HEK293 (cell line): ENCODE measurements around the gene KPTN.

Experiments
- CTCF ChIA-PET: fragments of 350-600 bp; formaldehyde crosslinking; extraction: SDS; loops from one replicate; lab custom pipeline; 2021; ENCODE audit warnings: antibody characterized with exemption; lab: Yijun Ruan, JAX
- POLR2A ChIA-PET: fragments of 300-600 bp; formaldehyde crosslinking; extraction: SDS; loops from one replicate; lab custom pipeline; 2020; ENCODE audit warnings: antibody characterized with exemption, inconsistent platforms; lab: Yijun Ruan, JAX
- H3K27ac ChIP-seq: fragments of 200-500 bp; sonication (Bioruptor generic); 2 replicates; pipeline ENCODE4 v1.5.1; 2014; ENCODE audit warnings: low read depth, low read length, control low read depth, inconsistent platforms; ENCODE audit errors: extremely low read depth
- H3K36me3 ChIP-seq, 2 experiments: fragments of 200-500 bp in 1 of 2; sonication (Bioruptor generic) in 1 of 2; 1 replicate in 1 of 2; 2 replicates in 1 of 2; pipeline ENCODE4 v1.5.1; 2014 to 2017; ENCODE audit warnings: inconsistent platforms in 2 of 2, low read length in 2 of 2; ENCODE audit not compliant: control insufficient read depth in 2 of 2, insufficient read depth in 1 of 2
- H3K4me1 ChIP-seq: fragments of 200-500 bp; sonication (Bioruptor generic); 2 replicates; pipeline ENCODE4 v1.5.1; 2014; ENCODE audit warnings: mild to moderate bottlenecking, low read length, inconsistent platforms; ENCODE audit not compliant: control insufficient read depth, insufficient read depth
- H3K4me3 ChIP-seq: 2 replicates; pipeline ENCODE4 v1.5.1; 2011; ENCODE audit warnings: low read depth, mild to moderate bottlenecking, control low read depth, low read length, moderate library complexity
- H3K9me3 ChIP-seq: fragments of 200-500 bp; sonication (Bioruptor generic); 2 replicates; pipeline ENCODE4 v1.5.1; 2014; ENCODE audit warnings: low read depth, low read length, inconsistent platforms; ENCODE audit not compliant: control insufficient read depth, insufficient read depth
- CTCF ChIP-seq: fragments of 450-650 bp; formaldehyde crosslinking; IDR thresholded peaks from 2 replicates; pipeline ENCODE4 v1.5.1; 2016; ENCODE audit warnings: missing biosample characterization, missing genetic modification characterization
- HOXC10 ChIP-seq: sonication (generic); formaldehyde crosslinking; IDR thresholded peaks from 2 replicates; pipeline ENCODE4 v1.8.1; 2023; ENCODE audit warnings: mild to moderate bottlenecking, missing genetic modification reagents
- KLF7 ChIP-seq: fragments of 450-650 bp; formaldehyde crosslinking; IDR thresholded peaks from 2 replicates; pipeline ENCODE4 v1.5.1; 2016; ENCODE audit warnings: missing biosample characterization, missing genetic modification characterization, borderline replicate concordance
- MYNN ChIP-seq: fragments of 450-650 bp; formaldehyde crosslinking; IDR thresholded peaks from 2 replicates; pipeline ENCODE4 v1.5.1; 2016; ENCODE audit warnings: missing biosample characterization, missing genetic modification characterization, borderline replicate concordance
- SCRT1 ChIP-seq: fragments of 450-650 bp; formaldehyde crosslinking; IDR thresholded peaks from 2 replicates; pipeline ENCODE4 v1.5.1; 2016; ENCODE audit warnings: missing biosample characterization, missing genetic modification characterization, borderline replicate concordance
- SP3 ChIP-seq: fragments of 450-650 bp; formaldehyde crosslinking; IDR thresholded peaks from 2 replicates; pipeline ENCODE4 v1.5.1; 2016; ENCODE audit warnings: missing biosample characterization, missing genetic modification characterization
- TSHZ1 ChIP-seq: fragments of 450-650 bp; formaldehyde crosslinking; IDR thresholded peaks from 2 replicates; pipeline ENCODE4 v1.5.1; 2016; ENCODE audit warnings: missing biosample characterization, missing genetic modification characterization, borderline replicate concordance
- YY1 ChIP-seq: fragments of 450-650 bp; formaldehyde crosslinking; IDR thresholded peaks from 2 replicates; pipeline ENCODE4 v1.5.1; 2018; ENCODE audit warnings: missing biosample characterization, missing genetic modification characterization
- ZBTB17 ChIP-seq: fragments of 450-650 bp; formaldehyde crosslinking; IDR thresholded peaks from 2 replicates; pipeline ENCODE4 v1.5.1; 2016; ENCODE audit warnings: missing biosample characterization, missing genetic modification characterization
- ZBTB26 ChIP-seq: fragments of 450-650 bp; formaldehyde crosslinking; optimal IDR thresholded peaks from 2 replicates; pipeline ENCODE3; 2016; ENCODE audit warnings: missing biosample characterization, mild to moderate bottlenecking, missing genetic modification characterization
- ZBTB8A ChIP-seq: fragments of 450-650 bp; formaldehyde crosslinking; IDR thresholded peaks from 2 replicates; pipeline ENCODE4 v1.5.1; 2016; ENCODE audit warnings: missing biosample characterization, missing genetic modification characterization
- ZFP37 ChIP-seq: fragments of 450-650 bp; formaldehyde crosslinking; IDR thresholded peaks from 2 replicates; pipeline ENCODE4 v1.5.1; 2016; ENCODE audit warnings: missing biosample characterization, missing genetic modification characterization
- ZNF138 ChIP-seq: fragments of 450-650 bp; formaldehyde crosslinking; IDR thresholded peaks from 2 replicates; pipeline ENCODE4 v1.5.1; 2016; ENCODE audit warnings: missing biosample characterization, missing genetic modification characterization, borderline replicate concordance
- ZNF184 ChIP-seq: fragments of 450-650 bp; IDR thresholded peaks from 2 replicates; pipeline ENCODE4 v1.5.1; 2018; ENCODE audit warnings: missing biosample characterization, mild to moderate bottlenecking, missing genetic modification characterization
- ZNF391 ChIP-seq: fragments of 450-650 bp; formaldehyde crosslinking; IDR thresholded peaks from 2 replicates; pipeline ENCODE4 v1.5.1; 2016; ENCODE audit warnings: low read depth, missing biosample characterization, missing genetic modification characterization, borderline replicate concordance
- ZNF510 ChIP-seq: fragments of 450-650 bp; formaldehyde crosslinking; IDR thresholded peaks from 2 replicates; pipeline ENCODE4 v1.5.1; 2018; ENCODE audit warnings: mild to moderate bottlenecking, missing genetic modification characterization, missing biosample characterization; ENCODE audit not compliant: insufficient replicate concordance
- ZNF513 ChIP-seq: fragments of 450-650 bp; IDR thresholded peaks from 2 replicates; pipeline ENCODE4 v1.5.1; 2018; ENCODE audit warnings: missing biosample characterization, missing genetic modification characterization
- ZNF555 ChIP-seq: fragments of 450-650 bp; formaldehyde crosslinking; conservative IDR thresholded peaks from 2 replicates; pipeline ENCODE4 v1.5.1; 2017; ENCODE audit warnings: missing biosample characterization, mild to moderate bottlenecking, missing genetic modification characterization, inconsistent platforms
- ZNF585B ChIP-seq: fragments of 450-650 bp; formaldehyde crosslinking; IDR thresholded peaks from 2 replicates; pipeline ENCODE4 v1.5.1; 2016; ENCODE audit warnings: missing biosample characterization, missing genetic modification characterization
- ZNF701 ChIP-seq: fragments of 450-650 bp; formaldehyde crosslinking; IDR thresholded peaks from 2 replicates; pipeline ENCODE4 v1.5.1; 2016; ENCODE audit warnings: missing biosample characterization, missing genetic modification characterization
- ZNF768 ChIP-seq: fragments of 450-650 bp; formaldehyde crosslinking; IDR thresholded peaks from 2 replicates; pipeline ENCODE4 v1.5.1; 2018; ENCODE audit warnings: missing biosample characterization, mild to moderate bottlenecking, missing genetic modification characterization
- ZNF777 ChIP-seq: fragments of 450-650 bp; formaldehyde crosslinking; IDR thresholded peaks from 2 replicates; pipeline ENCODE4 v1.5.1; 2017; ENCODE audit warnings: missing biosample characterization, missing genetic modification characterization, borderline replicate concordance
- TF ChIP-seq, protein P1 (sequence below): fragments of 450-650 bp; formaldehyde crosslinking; IDR thresholded peaks from 2 replicates; pipeline ENCODE4 v1.5.1; 2017; ENCODE audit warnings: missing biosample characterization, missing genetic modification characterization
- TF ChIP-seq, protein P2 (sequence below): fragments of 450-650 bp; formaldehyde crosslinking; IDR thresholded peaks from 2 replicates; pipeline ENCODE4 v1.5.1; 2017; ENCODE audit warnings: missing biosample characterization, missing genetic modification characterization

Gene KPTN

GRCh38 chr19:47436712-47437401, 47.2 kb downstream of the KPTN start (continued):
- TF ChIP-seq ZBTB17 (tag by site-specific recombination) (peak; percentile 76), TSHZ1 (tag by site-specific recombination) (no peak), ZNF585B (tag by site-specific recombination) (no peak), ZNF391 (tag by site-specific recombination) (0 out of 2 replicates have a peak, but pooled peaks have one; percentile 28), CTCF (peak; percentile 85), MYNN (peak; percentile 97), ZBTB26 (tag by site-specific recombination) (peak; percentile 9)

DNA sequence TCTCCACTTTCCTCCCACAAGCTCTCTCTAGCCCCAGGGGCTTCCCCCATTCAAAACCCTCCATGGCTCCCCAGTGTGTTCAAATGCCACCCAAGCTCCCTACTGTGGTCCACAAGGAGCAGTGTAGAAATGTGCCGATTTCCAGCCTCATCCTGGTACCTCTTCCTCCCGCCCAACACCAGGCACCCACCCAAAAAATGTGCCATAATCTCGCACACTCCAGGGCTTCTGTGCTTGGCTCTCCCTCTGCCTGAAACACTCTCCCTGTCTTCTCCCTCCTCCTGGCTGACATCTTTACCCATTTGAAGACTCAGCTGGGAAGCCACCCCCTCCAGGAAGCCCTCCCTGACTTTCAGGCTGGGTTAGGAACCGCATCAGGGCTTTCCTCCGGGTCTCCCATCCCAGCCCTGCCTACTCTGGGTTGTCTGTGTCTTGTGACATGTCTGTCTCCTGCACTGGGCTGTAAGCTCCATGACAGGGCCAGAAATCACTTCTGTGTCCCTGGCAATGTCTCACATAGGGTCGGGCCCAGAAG, 48.1 kb downstream of the KPTN start:
- no peak overlapping the region for H3K27ac ChIP-seq
- no peaks in the 10 kb centered on the region for H3K36me3 ChIP-seq
- POLR2A ChIA-PET: interaction anchor here (0.6 to 1.0 kb wide), 4 partner anchors 8 to 271 kb away, joined by 4 to 13 read pairs (median 6); partner anchors contain the start of gene KPTN
- CTCF ChIA-PET: interaction anchor here (0.5 to 6.3 kb wide), 48 partner anchors 8 to 353 kb away, joined by 3 to 121 read pairs (median 6); partner anchors contain the start of genes DHX34, EHD2 and KPTN
- H3K9me3 ChIP-seq: no peaks in the 10 kb centered on the region
- H3K4me3 ChIP-seq: no peak overlapping the region
- no peaks in the 10 kb centered on the region for H3K4me1 ChIP-seq
- TF ChIP-seq ZNF701 (tag by site-specific recombination) (no peak), KLF7 (tag by site-specific recombination) (no peak), ZNF184 (tag by site-specific recombination) (no peak), YY1 (tag by site-specific recombination) (no peak), ZNF510 (tag by site-specific recombination) (no peak), ZNF513 (no peak), ZNF138 (tag by site-specific recombination) (no peak), SP3 (tag by site-specific recombination) (no peak), ZNF777 (tag by site-specific recombination) (no peak), ZNF768 (no peak), HOXC10 (CRISPR knock-in tag) (no peak), SCRT1 (tag by site-specific recombination) (no peak), ZBTB8A (tag by site-specific recombination) (no peak), ZFP37 (tag by site-specific recombination) (no peak), ZNF555 (no peak)
- TF ChIP-seq, protein P1, sequence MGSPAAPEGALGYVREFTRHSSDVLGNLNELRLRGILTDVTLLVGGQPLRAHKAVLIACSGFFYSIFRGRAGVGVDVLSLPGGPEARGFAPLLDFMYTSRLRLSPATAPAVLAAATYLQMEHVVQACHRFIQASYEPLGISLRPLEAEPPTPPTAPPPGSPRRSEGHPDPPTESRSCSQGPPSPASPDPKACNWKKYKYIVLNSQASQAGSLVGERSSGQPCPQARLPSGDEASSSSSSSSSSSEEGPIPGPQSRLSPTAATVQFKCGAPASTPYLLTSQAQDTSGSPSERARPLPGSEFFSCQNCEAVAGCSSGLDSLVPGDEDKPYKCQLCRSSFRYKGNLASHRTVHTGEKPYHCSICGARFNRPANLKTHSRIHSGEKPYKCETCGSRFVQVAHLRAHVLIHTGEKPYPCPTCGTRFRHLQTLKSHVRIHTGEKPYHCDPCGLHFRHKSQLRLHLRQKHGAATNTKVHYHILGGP: no peak
- TF ChIP-seq, protein P2, sequence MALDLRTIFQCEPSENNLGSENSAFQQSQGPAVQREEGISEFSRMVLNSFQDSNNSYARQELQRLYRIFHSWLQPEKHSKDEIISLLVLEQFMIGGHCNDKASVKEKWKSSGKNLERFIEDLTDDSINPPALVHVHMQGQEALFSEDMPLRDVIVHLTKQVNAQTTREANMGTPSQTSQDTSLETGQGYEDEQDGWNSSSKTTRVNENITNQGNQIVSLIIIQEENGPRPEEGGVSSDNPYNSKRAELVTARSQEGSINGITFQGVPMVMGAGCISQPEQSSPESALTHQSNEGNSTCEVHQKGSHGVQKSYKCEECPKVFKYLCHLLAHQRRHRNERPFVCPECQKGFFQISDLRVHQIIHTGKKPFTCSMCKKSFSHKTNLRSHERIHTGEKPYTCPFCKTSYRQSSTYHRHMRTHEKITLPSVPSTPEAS (tag by site-specific recombination): no peak
